HG02571 (cell line): ENCODE results near the gene NR3C1.
A peak's percentile ranks its signal among the peaks of the same experiment; 100 is the strongest.

Experiments used
- ATAC-seq: cut with Tn5 transposase; IDR thresholded peaks from one replicate; pipeline ENCODE4 v1.9.1; 2021; ENCODE audit warnings: mild to moderate bottlenecking, moderate library complexity; ENCODE audit not compliant: unreplicated experiment

Gene NR3C1

DNA sequence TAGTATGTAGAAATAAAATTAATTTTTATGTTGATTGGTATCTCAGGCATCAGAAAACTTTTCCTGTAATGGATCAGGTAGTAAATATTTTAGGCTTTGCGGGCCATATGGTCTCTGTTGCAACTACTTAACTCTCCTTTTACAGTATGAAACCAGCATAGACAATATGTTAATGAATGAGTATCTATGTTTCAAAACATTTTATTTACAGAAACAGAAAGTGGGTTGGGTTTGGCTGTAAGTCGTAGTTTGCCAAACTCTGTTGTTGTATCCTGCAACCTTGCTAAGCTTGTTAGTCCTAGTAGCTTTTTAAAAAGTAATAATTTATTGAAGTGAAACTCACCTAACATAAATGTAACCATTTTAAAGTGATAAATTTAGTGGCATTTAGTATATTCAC, 132.1 kb downstream of the NR3C1 start:
- no peak for ATAC-seq

GRCh38 chr5:143268388-143268787, 135.1 kb downstream of the NR3C1 start:
- ATAC-seq = no peak

DNA sequence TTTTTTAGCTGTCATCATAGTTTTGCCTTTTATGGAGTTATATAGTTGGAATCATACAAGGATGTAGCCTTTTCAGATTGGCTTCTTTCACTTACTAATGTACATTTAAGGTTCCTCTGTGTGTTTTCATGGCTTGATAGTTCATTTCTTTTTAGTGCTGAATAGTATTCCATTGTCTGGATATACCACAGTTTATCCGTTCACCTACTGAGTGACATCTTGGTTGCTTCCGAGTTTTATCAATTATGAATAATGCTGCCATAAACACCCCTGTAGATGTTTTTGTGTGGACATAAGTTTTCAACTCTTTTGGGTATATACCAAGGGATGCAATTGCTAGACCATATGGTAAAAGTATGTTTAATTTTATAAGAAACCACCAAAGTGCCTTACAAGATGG, 136.3 kb downstream of the NR3C1 start:
- ATAC-seq = no peak

- no peak for ATAC-seq
Observed at GRCh38 chr5:143265995-143266394, 137.5 kb downstream of the NR3C1 start.

GRCh38 chr5:143263272-143263810, 140.1 kb downstream of the NR3C1 start:
- ATAC-seq = no peak

DNA sequence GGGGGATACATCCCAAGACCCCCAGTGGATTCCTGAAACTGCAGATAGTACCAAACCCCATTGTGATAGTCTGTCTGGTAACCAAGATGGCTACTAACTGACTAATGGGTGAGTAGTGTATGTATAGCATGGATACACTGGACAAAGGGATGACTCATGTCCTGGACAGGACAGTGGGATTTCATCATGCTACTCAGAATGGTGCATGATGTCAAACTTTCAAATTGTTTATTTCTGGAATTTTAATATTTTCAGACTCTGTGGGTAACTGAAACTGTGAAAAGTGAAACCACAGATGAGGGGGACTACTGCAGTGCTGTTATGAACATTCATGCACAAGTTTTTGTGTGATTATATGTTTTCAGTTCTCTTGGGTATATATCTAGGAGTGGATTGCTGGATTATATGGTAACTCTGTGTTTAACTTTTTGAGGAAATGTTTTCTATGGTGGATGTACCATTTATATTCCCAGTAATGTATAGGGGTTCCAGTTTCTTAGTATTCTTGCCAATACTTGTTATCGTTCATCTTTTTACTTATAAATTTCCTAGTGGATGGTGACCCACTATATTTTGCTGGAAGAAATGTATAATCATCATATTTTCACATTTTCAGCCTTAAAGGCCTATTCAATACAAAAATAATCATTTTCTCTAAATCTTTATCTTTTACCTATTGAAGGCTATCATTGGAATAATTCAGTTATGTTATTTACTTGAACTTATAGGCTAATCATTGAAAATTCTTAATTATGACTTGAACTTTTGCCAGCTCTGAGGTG, 140.9 kb downstream of the NR3C1 start:
- ATAC-seq = peak; percentile 61

DNA sequence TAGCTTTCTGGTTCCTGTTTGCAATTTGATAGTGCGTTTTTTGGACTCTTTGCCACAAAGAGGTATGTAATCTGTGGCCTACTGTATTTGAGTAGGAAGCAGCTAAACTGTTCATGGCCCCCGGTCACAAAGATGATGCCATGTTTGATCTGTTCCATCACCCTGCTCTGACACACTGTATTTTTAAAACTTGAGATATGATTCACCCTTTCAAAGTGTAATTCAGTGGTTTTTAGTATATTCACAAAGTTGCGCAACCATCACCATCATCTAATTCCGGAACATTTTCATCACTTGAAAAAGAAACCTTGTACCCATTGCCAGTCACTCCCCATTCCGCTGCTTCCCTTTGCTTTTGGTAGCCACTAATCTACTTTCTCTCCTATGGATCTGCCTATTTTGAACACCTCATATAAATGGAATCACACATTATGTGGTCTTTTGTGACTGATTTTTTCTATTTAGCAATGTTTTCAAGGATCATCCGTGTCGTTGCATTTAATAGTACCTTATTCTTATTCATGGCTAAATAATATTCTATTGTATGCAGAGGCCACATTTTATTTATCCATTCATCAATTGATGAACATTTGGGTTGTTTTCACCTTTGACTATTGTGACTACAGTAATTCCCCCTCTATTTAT, 141.6 kb downstream of the NR3C1 start:
- no peak for ATAC-seq

- no peak for ATAC-seq
Observed at GRCh38 chr5:143259254-143259605, 144.3 kb downstream of the NR3C1 start.

GRCh38 chr5:143258559-143259253, 144.8 kb downstream of the NR3C1 start:
- ATAC-seq = no peak

DNA sequence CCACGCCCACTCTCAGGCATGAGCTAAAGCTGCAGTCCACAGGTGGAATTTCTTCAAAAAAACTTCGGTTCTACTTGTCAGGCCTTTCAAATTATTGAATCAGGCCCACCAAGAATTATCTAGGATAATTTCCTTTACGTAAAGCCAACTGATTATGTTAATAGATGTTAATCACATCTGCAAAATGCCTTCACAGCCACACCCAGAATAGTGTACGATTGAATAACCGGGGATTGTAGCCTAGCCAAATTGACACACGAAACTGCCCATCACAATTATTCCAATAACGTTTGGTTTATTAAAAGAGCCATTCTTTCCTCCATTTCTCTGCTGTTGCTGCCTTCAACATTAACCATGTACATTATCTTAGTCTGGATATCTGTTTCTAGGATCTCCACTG, 148.7 kb downstream of the NR3C1 start:
- ATAC-seq = no peak

DNA sequence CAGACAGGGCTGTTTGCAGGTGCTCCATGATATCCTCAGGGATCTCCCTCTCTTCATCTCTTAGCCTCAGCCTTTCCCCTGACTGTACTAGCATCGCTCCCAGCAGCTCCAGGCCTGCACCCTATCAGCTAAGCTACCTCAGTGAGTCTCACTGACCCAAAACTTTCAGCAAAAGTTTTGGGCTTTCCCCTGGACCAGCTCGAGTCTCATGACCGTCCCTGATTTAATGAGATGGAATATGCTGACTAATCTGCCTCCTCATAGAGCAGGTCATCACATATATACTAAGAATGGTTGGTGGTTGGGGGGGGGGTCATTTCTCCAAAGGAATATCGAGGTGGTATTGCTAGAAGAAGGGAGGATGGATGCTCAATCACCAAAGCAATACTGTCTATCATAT, 151.5 kb downstream of the NR3C1 start:
- ATAC-seq = no peak

DNA sequence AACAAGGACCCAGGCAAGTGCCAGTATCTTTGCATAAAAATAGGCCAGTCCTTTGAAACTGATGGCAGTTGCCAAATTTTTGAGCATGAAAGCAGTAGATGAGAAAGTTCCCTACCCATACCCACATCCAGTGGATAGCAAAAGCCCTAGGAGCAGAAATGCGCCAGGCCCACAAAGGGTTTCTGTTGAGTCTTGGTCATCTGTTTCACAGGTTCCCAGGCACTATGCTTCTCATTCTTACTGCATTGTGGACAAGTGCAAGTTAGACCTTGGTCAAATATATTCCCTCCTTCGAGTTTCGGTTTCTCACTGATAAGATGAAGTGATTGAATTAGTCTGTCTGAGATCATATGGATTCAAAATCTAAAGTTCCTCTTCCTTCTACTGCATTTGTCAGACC, 152.3 kb downstream of the NR3C1 start:
- no peak for ATAC-seq

- ATAC-seq = no peak
Observed at GRCh38 chr5:143249851-143250250, 153.6 kb downstream of the NR3C1 start.

GRCh38 chr5:143248822-143249579, 154.5 kb downstream of the NR3C1 start:
- no peak for ATAC-seq

DNA sequence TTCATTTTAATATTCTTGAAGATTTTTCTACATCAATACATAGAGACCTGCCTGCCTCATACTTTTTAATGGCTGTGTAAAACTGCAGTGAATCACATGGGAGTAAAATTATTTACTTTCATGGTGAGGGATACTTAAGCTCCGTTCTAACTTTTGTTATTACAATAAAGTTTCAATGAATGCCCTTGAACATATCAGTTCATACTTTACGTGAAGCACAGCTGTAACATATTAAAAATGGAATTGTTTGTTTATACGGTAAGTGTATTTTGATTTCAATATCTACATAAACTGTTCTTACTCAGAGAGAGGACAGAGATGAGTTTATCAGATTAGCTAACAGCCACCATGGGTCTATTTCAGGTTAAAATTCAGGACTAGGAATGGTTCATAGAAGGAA, 155.1 kb downstream of the NR3C1 start:
- no peak for ATAC-seq

DNA sequence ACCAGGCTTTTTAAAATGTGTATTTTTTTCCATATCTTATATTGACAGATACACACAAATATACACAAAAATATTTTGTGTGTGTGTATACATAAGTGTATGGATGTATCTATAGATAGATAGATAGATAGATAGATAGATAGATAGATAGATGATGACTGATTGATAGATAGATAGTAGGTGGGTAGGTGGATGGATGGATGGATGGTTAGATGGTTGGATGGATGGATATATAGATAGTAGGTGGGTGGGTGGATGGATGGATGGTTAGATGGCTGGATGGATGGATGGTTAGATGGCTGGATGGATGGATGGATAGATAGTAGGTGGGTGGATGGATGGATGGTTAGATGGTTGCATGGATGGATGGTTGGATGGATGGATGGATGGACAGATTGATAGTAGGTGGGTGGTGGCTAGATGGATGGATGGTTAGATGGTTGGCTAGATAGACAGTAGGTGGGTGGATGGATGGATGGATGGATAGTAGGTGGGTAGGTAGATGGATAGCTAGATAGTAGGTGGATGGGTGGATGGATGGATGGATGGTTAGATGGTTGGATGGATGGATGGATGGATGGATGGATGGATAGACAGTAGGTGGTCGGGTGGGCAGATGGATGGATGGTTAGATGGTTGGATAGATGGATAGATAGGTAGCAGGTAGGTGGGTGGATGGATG, 156.2 kb downstream of the NR3C1 start:
- no peak for ATAC-seq

- ATAC-seq = no peak
Observed at GRCh38 chr5:143245929-143246561, 157.4 kb downstream of the NR3C1 start.

- ATAC-seq = no peak
Observed at GRCh38 chr5:143244990-143245389, 158.5 kb downstream of the NR3C1 start.

- ATAC-seq = no peak
Observed at GRCh38 chr5:143244000-143244736, 159.3 kb downstream of the NR3C1 start.
